ENCODE data around the gene RPUSD3. TPM values are rescaled to one million over a fixed set of nuclear protein-coding genes. Genes with fewer than 3 reads are reported as not detected.

Gene RPUSD3
- total and polyA plus RNA-seq, 2 donors (not counting 3 experiments of a cell fraction or from before 2014, with no cell fraction given): 38.9 to 56.6 TPM

DNA sequence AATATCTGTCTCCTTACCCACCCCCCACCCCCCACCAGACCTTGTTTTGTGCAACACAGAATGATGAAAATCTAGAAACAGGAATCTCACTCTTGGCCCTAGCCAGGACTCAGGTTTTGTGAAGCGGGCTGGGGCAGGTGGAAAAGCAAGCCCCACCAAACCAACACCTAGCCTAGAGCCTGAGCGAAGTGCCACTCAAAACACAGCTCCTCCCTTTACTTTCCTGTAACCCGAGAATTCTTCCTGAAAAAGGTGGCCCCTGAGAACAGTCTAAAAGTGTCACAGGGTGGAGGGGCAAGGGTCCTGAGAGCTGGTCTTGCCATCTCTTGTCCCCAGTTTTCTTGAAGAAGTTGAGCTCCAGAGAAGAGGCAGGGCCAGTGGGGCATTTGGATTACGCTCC lies 17.4 kb upstream of the RPUSD3 start:
- Histone ChIP-seq H4K20me1 (replicated peaks; ENCODE audit: control insufficient read depth, extremely low read depth, insufficient read depth, low read length) (no peaks in the 10 kb centered on the region), H3K27me3 (ENCODE audit: control insufficient read depth in 2 of 2, insufficient read depth in 2 of 2, low read length in 2 of 2) (no peaks in the 10 kb centered on the region), H3K9me1 (replicated peaks; ENCODE audit: control insufficient read depth, extremely low read depth, insufficient read depth, low read length) (no peaks in the 10 kb centered on the region), H3K27ac (ENCODE audit: insufficient read depth, low read depth, low read length) (no peak overlapping the region), H3K9ac (replicated peaks; ENCODE audit: extremely low read depth, insufficient read depth, low read length) (no peak overlapping the region), H3K4me2 (ENCODE audit: insufficient read depth, low read length) (no peak overlapping the region), H3K79me2 (ENCODE audit: control insufficient read depth, insufficient read depth, low read length) (no peaks in the 10 kb centered on the region), H2AFZ (ENCODE audit: low read depth, low read length) (no peak overlapping the region), H3K36me3 (ENCODE audit: control insufficient read depth in 2 of 2, extremely low read depth in 1 of 2, insufficient read depth in 2 of 2, low read length in 2 of 2) (no peaks in the 10 kb centered on the region), H3K4me3 (replicated peaks in 1 of 3; ENCODE audit: insufficient read depth in 1 of 3, low read depth in 1 of 3, low read length in 3 of 3) (no peak overlapping the region), H3K4me1 (ENCODE audit: control insufficient read depth, extremely low read depth, insufficient read depth, low read length) (no peaks in the 10 kb centered on the region), H3K9me3 (replicated peaks; ENCODE audit: control insufficient read depth, insufficient read depth, low read length) (no peaks in the 10 kb centered on the region)
- dilution Hi-C loops (cut with MboI; ENCODE audit: extremely low pct_ligation_motif_present, low sequenced_read_pairs) (no loop called here), intact Hi-C loops (cut with micrococcal nuclease) (no loop called here)
- BruUV-seq (replicated peaks): no TSS peak
- TF ChIP-seq FOS (IDR thresholded peaks at IDR 0.05; ENCODE audit: borderline replicate concordance, insufficient read depth, low read length): no peak
- TF ChIP-seq JUN (IDR thresholded peaks at IDR 0.05; ENCODE audit: borderline replicate concordance, insufficient read depth, insufficient read length, low read depth): no peak
- no peak for TF ChIP-seq MYC (IDR thresholded peaks at IDR 0.05; ENCODE audit: low read depth, low read length)
- no peak for TF ChIP-seq GATA2 (IDR thresholded peaks at IDR 0.05; ENCODE audit: insufficient read depth, insufficient read length, low read depth, low read length)
- TF ChIP-seq, protein P1, sequence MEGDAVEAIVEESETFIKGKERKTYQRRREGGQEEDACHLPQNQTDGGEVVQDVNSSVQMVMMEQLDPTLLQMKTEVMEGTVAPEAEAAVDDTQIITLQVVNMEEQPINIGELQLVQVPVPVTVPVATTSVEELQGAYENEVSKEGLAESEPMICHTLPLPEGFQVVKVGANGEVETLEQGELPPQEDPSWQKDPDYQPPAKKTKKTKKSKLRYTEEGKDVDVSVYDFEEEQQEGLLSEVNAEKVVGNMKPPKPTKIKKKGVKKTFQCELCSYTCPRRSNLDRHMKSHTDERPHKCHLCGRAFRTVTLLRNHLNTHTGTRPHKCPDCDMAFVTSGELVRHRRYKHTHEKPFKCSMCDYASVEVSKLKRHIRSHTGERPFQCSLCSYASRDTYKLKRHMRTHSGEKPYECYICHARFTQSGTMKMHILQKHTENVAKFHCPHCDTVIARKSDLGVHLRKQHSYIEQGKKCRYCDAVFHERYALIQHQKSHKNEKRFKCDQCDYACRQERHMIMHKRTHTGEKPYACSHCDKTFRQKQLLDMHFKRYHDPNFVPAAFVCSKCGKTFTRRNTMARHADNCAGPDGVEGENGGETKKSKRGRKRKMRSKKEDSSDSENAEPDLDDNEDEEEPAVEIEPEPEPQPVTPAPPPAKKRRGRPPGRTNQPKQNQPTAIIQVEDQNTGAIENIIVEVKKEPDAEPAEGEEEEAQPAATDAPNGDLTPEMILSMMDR (IDR thresholded peaks at IDR 0.05; ENCODE audit: extremely low read depth in 1 of 2, insufficient read depth in 1 of 2, low read depth in 1 of 2, low read length in 2 of 2): no peak
- TF ChIP-seq, protein P2, sequence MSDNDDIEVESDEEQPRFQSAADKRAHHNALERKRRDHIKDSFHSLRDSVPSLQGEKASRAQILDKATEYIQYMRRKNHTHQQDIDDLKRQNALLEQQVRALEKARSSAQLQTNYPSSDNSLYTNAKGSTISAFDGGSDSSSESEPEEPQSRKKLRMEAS (IDR thresholded peaks at IDR 0.05; ENCODE audit: insufficient read depth, insufficient read length): no peak
- no peak for TF ChIP-seq POLR2A (IDR thresholded peaks at IDR 0.05; ENCODE audit: low read depth, low read length)
- TF ChIP-seq POLR2AphosphoS5 (IDR thresholded peaks at IDR 0.05; ENCODE audit: insufficient read depth, low read depth, low read length): no peak
- DNase-seq (ENCODE audit: low read depth, low spot score) (no peak), FAIRE-seq (no peak)
- ChIA-PET POLR2A (no interaction called here), CTCF (interaction anchor here (0.6 to 1.1 kb wide), 2 partner anchors 12 to 140 kb away, joined by 3 read pairs; no protein-coding TSS in a partner anchor)

All from endothelial cell of umbilical vein (primary cell).